ENCODE data around the gene MYLK. TPM values are rescaled to one million over a fixed set of nuclear protein-coding genes. Genes with fewer than 3 reads are reported as not detected.

Gene MYLK
- total RNA-seq, 1 donor from 2014 or later: 4.3 TPM

- DNase-seq: no peak
- H3K4me3 Mint-ChIP-seq (ENCODE audit: unreplicated experiment): no peak overlapping the region
Measured at GRCh38 chr3:123629747-123630047, 254.4 kb downstream of the MYLK start.

GRCh38 chr3:123628996-123629746, 255.0 kb downstream of the MYLK start:
- H3K9me3 Mint-ChIP-seq (ENCODE audit: unreplicated experiment): peaks cover 5% of the 10 kb centered on the region
- H3K27me3 Mint-ChIP-seq (ENCODE audit: unreplicated experiment): no peaks in the 10 kb centered on the region
- peaks cover 15% of the 10 kb centered on the region for H3K4me1 Mint-ChIP-seq (ENCODE audit: low read depth, unreplicated experiment)
- TF ChIP-seq CTCF (IDR thresholded peaks at IDR 0.05; ENCODE audit: partially characterized antibody, unreplicated experiment): no peak
- H3K36me3 Mint-ChIP-seq (ENCODE audit: unreplicated experiment): no peaks in the 10 kb centered on the region
- no peak for DNase-seq
- no peak overlapping the region for H3K27ac Mint-ChIP-seq (ENCODE audit: unreplicated experiment)
- H3K4me3 Mint-ChIP-seq (ENCODE audit: unreplicated experiment): no peak overlapping the region

More at GRCh38 chr3:123629747-123630047, 254.4 kb downstream of the MYLK start:
- no peak overlapping the region for H3K27ac Mint-ChIP-seq (ENCODE audit: unreplicated experiment)
- TF ChIP-seq CTCF (IDR thresholded peaks at IDR 0.05; ENCODE audit: partially characterized antibody, unreplicated experiment): no peak
- no peaks in the 10 kb centered on the region for H3K27me3 Mint-ChIP-seq (ENCODE audit: unreplicated experiment)
- H3K4me1 Mint-ChIP-seq (ENCODE audit: low read depth, unreplicated experiment): peaks cover 18% of the 10 kb centered on the region
- peaks cover 5% of the 10 kb centered on the region for H3K9me3 Mint-ChIP-seq (ENCODE audit: unreplicated experiment)
- H3K36me3 Mint-ChIP-seq (ENCODE audit: unreplicated experiment): no peaks in the 10 kb centered on the region

- Mint-ChIP-seq H3K27me3 (ENCODE audit: unreplicated experiment) (no peaks in the 10 kb centered on the region), H3K27ac (ENCODE audit: unreplicated experiment) (no peak overlapping the region), H3K36me3 (ENCODE audit: unreplicated experiment) (no peaks in the 10 kb centered on the region), H3K9me3 (ENCODE audit: unreplicated experiment) (peaks cover 3% of the 10 kb centered on the region), H3K4me3 (ENCODE audit: unreplicated experiment) (no peak overlapping the region), H3K4me1 (ENCODE audit: low read depth, unreplicated experiment) (peaks cover 6% of the 10 kb centered on the region)
- no peak for DNase-seq
- no peak for TF ChIP-seq CTCF (IDR thresholded peaks at IDR 0.05; ENCODE audit: partially characterized antibody, unreplicated experiment)
Measured at GRCh38 chr3:123627673-123628670, 256.2 kb downstream of the MYLK start.

- Mint-ChIP-seq H3K4me3 (ENCODE audit: unreplicated experiment) (no peak overlapping the region), H3K36me3 (ENCODE audit: unreplicated experiment) (no peaks in the 10 kb centered on the region), H3K27ac (ENCODE audit: unreplicated experiment) (no peak overlapping the region), H3K4me1 (ENCODE audit: low read depth, unreplicated experiment) (peaks cover 4% of the 10 kb centered on the region), H3K27me3 (ENCODE audit: unreplicated experiment) (no peaks in the 10 kb centered on the region), H3K9me3 (ENCODE audit: unreplicated experiment) (peaks cover 3% of the 10 kb centered on the region)
- DNase-seq: no peak
- no peak for TF ChIP-seq CTCF (IDR thresholded peaks at IDR 0.05; ENCODE audit: partially characterized antibody, unreplicated experiment)
Measured at GRCh38 chr3:123626881-123627280, 257.3 kb downstream of the MYLK start.
